CD4-positive, alpha-beta T cell (primary cell): ENCODE data around the gene MAU2. TPM values are rescaled to one million over a fixed set of nuclear protein-coding genes. Genes with fewer than 3 reads are reported as not detected.

Experiments
- ATAC-seq: fragments of 200-7000 bp; cut with Tn5 transposase; one replicate; pipeline ENCODE4 v1.10.0; 2022; ENCODE audit warnings: mild to moderate bottlenecking; ENCODE audit not compliant: poor library complexity
- CTCF ChIA-PET: fragments of 350-600 bp; sonication (Branson Sonifier 250); formaldehyde crosslinking; loops from one replicate; lab custom pipeline; 2021; ENCODE audit warnings: antibody characterized with exemption, inconsistent platforms; lab: Charles Lee
- POLR2A ChIA-PET: fragments of 350-600 bp; sonication (Branson Sonifier 250); formaldehyde crosslinking; loops from one replicate; lab custom pipeline; 2021; ENCODE audit warnings: antibody characterized with exemption, inconsistent platforms; lab: Charles Lee
- DNase-seq, 14 experiments: peaks; one replicate each; pipeline ENCODE4 v3.0.0-alpha.2; 2013 to 2020; ENCODE audit warnings: mixed read lengths in 2 of 14
- H3K27ac ChIP-seq, 2 donors: one replicate each; pipeline versions ENCODE4 v1.5.1 to v1.7.0; 2013; ENCODE audit warnings: low read length in 2 of 2, low read depth in 1 of 2, mild to moderate bottlenecking in 1 of 2
- H3K27me3 ChIP-seq, 2 experiments: 1 replicate in 1 of 2; 2 replicates in 1 of 2; pipeline versions ENCODE4 v1.6.1 to v1.7.0; 2013; ENCODE audit warnings: low read length in 2 of 2, control low read depth in 1 of 2, mild to moderate bottlenecking in 1 of 2, moderate library complexity in 1 of 2; ENCODE audit not compliant: insufficient read depth in 2 of 2, control insufficient read depth in 1 of 2
- H3K36me3 ChIP-seq: one replicate; pipeline ENCODE4 v1.6.1; 2013; ENCODE audit warnings: low read length, control low read depth; ENCODE audit not compliant: insufficient read depth
- H3K4me1 ChIP-seq: one replicate; pipeline ENCODE4 v1.6.1; 2013; ENCODE audit warnings: low read length, control low read depth; ENCODE audit not compliant: insufficient read depth
- H3K4me3 ChIP-seq: one replicate; pipeline ENCODE4 v1.5.1; 2013; ENCODE audit warnings: mild to moderate bottlenecking, low read length, moderate library complexity
- H3K9me3 ChIP-seq, 2 experiments: 1 replicate in 1 of 2; 2 replicates in 1 of 2; pipeline versions ENCODE4 v1.6.1 to v1.7.0; 2013; ENCODE audit warnings: low read length in 2 of 2, mild to moderate bottlenecking in 2 of 2, control low read depth in 1 of 2, moderate library complexity in 1 of 2; ENCODE audit not compliant: control insufficient read depth in 1 of 2, insufficient read depth in 1 of 2
- H3K27ac Mint-ChIP-seq: one replicate; pipeline ENCODE4 v1.8.0; 2020; ENCODE audit warnings: mixed read lengths
- H3K27me3 Mint-ChIP-seq: one replicate; pipeline ENCODE4 v1.8.0; 2021; ENCODE audit warnings: mixed read lengths
- H3K36me3 Mint-ChIP-seq: one replicate; pipeline ENCODE4 v1.8.0; 2021; ENCODE audit warnings: low read depth, mixed read lengths
- H3K4me1 Mint-ChIP-seq: one replicate; pipeline ENCODE4 v1.8.0; 2021; ENCODE audit warnings: low read depth, mixed read lengths
- H3K4me3 Mint-ChIP-seq: one replicate; pipeline ENCODE4 v1.8.0; 2020; ENCODE audit warnings: mild to moderate bottlenecking, mixed read lengths
- H3K9me3 Mint-ChIP-seq: one replicate; pipeline ENCODE4 v1.8.0; 2020; ENCODE audit warnings: mixed read lengths
- intact Hi-C, 2 experiments: fragments of 100-400 bp; cut with DNase I in 1 of 2; cut with micrococcal nuclease in 1 of 2; formaldehyde crosslinking; loops; one replicate each; pipeline versions ENCODE4 v1.15.1 to v1.9.0; 2023 to 2025; cut with DNase I, micrococcal nuclease
- total RNA-seq, 174 experiments: library from RNA in 2 of 174; stranded (reverse) in 2 of 174; gene quantifications; one replicate each; pipeline ENCODE4 v1.2.3 and lab custom pipeline; 2021 to 2026
- TF ChIP-seq, protein P1 (sequence below): fragments of 200-600 bp; IDR thresholded peaks from one replicate; pipeline ENCODE4 v1.8.0; 2022; ENCODE audit warnings: antibody characterized with exemption, mild to moderate bottlenecking

The MAU2 gene
- total RNA-seq, 2 experiments from 2014 or later = 132 to 133 TPM

DNA sequence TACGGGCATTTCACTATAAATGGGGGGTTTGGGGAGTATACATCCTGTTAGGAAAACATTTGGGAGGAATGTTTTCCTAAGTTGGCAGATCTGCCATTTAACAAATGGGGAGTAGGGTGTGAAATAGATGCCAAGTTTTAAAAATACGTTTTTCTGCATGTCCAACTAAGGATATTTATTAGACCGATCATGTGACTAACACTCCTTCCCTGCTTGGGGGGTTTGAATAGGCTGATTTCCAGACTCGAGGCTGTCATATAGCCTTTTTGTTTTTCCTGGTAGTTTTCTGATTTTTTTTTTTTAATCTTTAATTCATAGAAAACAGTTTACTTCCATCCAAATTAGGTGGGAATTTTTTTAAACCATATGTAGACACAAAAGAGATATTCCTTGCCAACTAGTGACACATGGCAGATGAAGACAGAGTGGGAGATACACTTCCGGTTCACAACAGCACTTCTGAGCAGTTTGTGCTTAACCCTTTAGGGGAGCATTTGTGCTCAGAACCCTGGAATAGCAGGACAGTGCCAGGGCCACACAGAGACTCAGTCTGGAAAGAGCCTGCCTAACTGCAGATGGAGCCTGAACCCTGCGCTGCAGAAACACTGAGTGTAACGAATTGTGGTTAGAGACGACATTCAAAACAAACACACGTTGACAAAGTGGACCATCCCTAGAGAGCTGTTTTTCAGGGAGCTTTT lies 79.3 kb downstream of the MAU2 start:
- no peak for ATAC-seq
- H3K27me3 ChIP-seq = no peaks in the 10 kb centered on the region
- intact Hi-C loops = no loop called here
- H3K4me1 ChIP-seq = peaks cover 13% of the 10 kb centered on the region
- H3K36me3 ChIP-seq = no peaks in the 10 kb centered on the region
- TF ChIP-seq, protein P1, sequence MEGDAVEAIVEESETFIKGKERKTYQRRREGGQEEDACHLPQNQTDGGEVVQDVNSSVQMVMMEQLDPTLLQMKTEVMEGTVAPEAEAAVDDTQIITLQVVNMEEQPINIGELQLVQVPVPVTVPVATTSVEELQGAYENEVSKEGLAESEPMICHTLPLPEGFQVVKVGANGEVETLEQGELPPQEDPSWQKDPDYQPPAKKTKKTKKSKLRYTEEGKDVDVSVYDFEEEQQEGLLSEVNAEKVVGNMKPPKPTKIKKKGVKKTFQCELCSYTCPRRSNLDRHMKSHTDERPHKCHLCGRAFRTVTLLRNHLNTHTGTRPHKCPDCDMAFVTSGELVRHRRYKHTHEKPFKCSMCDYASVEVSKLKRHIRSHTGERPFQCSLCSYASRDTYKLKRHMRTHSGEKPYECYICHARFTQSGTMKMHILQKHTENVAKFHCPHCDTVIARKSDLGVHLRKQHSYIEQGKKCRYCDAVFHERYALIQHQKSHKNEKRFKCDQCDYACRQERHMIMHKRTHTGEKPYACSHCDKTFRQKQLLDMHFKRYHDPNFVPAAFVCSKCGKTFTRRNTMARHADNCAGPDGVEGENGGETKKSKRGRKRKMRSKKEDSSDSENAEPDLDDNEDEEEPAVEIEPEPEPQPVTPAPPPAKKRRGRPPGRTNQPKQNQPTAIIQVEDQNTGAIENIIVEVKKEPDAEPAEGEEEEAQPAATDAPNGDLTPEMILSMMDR = no peak
- Mint-ChIP-seq H3K36me3 (peaks cover 2% of the 10 kb centered on the region), H3K27me3 (no peaks in the 10 kb centered on the region), H3K27ac (peak overlapping the region; percentile 25), H3K9me3 (no peaks in the 10 kb centered on the region), H3K4me3 (no peak overlapping the region), H3K4me1 (peaks cover 46% of the 10 kb centered on the region)
- no peak overlapping the region for H3K27ac ChIP-seq
- H3K4me3 ChIP-seq = no peak overlapping the region
- no peaks in the 10 kb centered on the region for H3K9me3 ChIP-seq
- DNase-seq = no peak
- ChIA-PET CTCF (no interaction called here), POLR2A (no interaction called here)

DNA sequence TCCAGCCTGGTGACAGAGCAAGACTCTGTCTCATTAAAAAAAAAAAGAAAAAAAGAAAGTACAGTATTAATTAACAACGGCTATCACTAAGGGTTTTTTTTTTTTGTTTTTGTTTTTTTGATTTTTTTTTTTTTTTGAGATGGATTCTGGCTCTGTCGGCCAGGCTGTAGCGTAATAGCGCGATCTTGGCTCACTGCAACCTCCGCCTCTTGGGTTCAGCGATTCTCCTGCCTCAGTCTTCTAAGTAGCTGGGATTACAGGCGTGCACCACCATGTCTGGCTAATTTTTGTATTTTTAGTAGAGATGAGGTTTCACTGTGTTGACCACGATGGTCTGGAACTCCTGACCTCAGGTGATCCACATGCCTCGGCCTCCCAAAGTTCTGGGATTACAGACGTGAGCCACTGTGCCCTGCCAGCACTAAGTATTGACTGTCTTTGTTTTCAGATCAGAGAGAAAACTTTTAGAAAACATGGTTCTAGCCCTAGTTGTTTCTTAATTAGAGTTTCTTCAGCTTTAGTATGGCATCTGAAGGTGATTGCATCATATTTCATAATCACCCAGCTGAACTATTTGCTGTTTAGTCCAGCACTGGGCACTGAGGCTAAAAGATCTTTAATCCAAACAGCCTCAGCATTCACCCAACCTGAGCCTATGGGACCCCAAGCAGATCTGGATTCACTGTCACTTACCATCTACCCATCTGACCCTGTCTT lies 82.2 kb downstream of the MAU2 start:
- ChIA-PET POLR2A (interaction anchor here (0.6 kb wide), 1 partner anchor 25 kb away, joined by 4 read pairs; no protein-coding TSS in a partner anchor), CTCF (interaction anchor here (1.9 to 3.2 kb wide), 2 partner anchors 87 kb away, joined by 7 to 34 read pairs; no protein-coding TSS in a partner anchor)
- Histone ChIP-seq H3K9me3 (no peaks in the 10 kb centered on the region), H3K4me1 (peaks cover 25% of the 10 kb centered on the region), H3K4me3 (no peak overlapping the region), H3K27ac (no peak overlapping the region), H3K27me3 (no peaks in the 10 kb centered on the region), H3K36me3 (no peaks in the 10 kb centered on the region)
- Mint-ChIP-seq H3K4me1 (peaks cover 56% of the 10 kb centered on the region), H3K27me3 (no peaks in the 10 kb centered on the region), H3K9me3 (no peaks in the 10 kb centered on the region), H3K27ac (peak overlapping the region; percentile 90), H3K4me3 (peak overlapping the region; percentile 67), H3K36me3 (peaks cover 14% of the 10 kb centered on the region)
- DNase-seq = no peak
- ATAC-seq = no peak
- TF ChIP-seq, protein P1 = no peak
- intact Hi-C loops = loop anchor here in 1 of 2 experiments (2.0 kb wide), 1 partner anchor 84 kb away; no protein-coding TSS in a partner anchor

- POLR2A ChIA-PET = interaction anchor here (0.6 kb wide), 1 partner anchor 9 kb away, joined by 3 read pairs; no protein-coding TSS in a partner anchor
- ATAC-seq = no peak
- Histone ChIP-seq H3K9me3 (no peaks in the 10 kb centered on the region), H3K27me3 (no peaks in the 10 kb centered on the region), H3K4me3 (no peak overlapping the region), H3K4me1 (peaks cover 29% of the 10 kb centered on the region), H3K27ac (no peak overlapping the region), H3K36me3 (no peaks in the 10 kb centered on the region)
- Mint-ChIP-seq H3K4me1 (peaks cover 62% of the 10 kb centered on the region), H3K9me3 (no peaks in the 10 kb centered on the region), H3K4me3 (peak overlapping the region; percentile 95), H3K27ac (peak overlapping the region; percentile 90), H3K27me3 (no peaks in the 10 kb centered on the region), H3K36me3 (peaks cover 14% of the 10 kb centered on the region)
- DNase-seq = peak in 3 of 14 experiments; percentile 50 to 64 (median 51)
- TF ChIP-seq, protein P1 = no peak
- intact Hi-C loops = loop anchor here in 1 of 2 experiments (2.0 kb wide), 1 partner anchor 83 kb away; no protein-coding TSS in a partner anchor
- CTCF ChIA-PET = interaction anchor here (3.2 kb wide), 1 partner anchor 87 kb away, joined by 34 read pairs; no protein-coding TSS in a partner anchor
These were observed 82.8 kb downstream of the MAU2 start for GRCh38 chr19:19403373-19403901.
